ENCODE measurements around the gene ST7.
"Not testable (repeated sequence)": the region's sequence is repeated elsewhere in the genome, so short reads cannot be mapped to it uniquely, and the experiment has no call there.

ST7 gene

DNA sequence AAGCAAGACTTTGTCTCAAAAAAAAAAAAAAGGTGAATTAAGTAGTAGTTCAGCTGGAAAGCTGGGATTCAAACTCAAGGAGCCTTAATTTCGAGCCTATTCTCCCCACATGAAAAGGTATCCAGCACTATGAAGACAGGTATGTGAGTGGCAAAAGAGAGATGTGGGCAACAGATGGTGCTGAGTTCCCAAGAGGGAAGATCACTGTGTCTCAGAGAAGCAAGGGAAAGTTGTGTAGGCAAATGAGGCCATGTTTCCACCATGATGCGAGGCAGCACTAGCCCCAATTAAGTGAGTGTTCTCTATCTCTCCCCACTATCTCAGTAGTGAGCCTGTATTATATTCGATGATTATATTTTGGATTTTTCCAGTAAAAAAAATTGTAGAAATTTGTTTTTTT is 19.8 kb upstream of the ST7 start:
- no peak overlapping the region for H3K4me3 ChIP-seq (ENCODE audit: control insufficient read depth, low read depth, low read length)
- TF ChIP-seq, protein P1, sequence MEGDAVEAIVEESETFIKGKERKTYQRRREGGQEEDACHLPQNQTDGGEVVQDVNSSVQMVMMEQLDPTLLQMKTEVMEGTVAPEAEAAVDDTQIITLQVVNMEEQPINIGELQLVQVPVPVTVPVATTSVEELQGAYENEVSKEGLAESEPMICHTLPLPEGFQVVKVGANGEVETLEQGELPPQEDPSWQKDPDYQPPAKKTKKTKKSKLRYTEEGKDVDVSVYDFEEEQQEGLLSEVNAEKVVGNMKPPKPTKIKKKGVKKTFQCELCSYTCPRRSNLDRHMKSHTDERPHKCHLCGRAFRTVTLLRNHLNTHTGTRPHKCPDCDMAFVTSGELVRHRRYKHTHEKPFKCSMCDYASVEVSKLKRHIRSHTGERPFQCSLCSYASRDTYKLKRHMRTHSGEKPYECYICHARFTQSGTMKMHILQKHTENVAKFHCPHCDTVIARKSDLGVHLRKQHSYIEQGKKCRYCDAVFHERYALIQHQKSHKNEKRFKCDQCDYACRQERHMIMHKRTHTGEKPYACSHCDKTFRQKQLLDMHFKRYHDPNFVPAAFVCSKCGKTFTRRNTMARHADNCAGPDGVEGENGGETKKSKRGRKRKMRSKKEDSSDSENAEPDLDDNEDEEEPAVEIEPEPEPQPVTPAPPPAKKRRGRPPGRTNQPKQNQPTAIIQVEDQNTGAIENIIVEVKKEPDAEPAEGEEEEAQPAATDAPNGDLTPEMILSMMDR (conservative IDR thresholded peaks at IDR 0.05; ENCODE audit: control insufficient read depth, insufficient read depth, low read depth, low read length) = no peak
- no peak for DNase-seq (ENCODE audit: low read depth)

DNA sequence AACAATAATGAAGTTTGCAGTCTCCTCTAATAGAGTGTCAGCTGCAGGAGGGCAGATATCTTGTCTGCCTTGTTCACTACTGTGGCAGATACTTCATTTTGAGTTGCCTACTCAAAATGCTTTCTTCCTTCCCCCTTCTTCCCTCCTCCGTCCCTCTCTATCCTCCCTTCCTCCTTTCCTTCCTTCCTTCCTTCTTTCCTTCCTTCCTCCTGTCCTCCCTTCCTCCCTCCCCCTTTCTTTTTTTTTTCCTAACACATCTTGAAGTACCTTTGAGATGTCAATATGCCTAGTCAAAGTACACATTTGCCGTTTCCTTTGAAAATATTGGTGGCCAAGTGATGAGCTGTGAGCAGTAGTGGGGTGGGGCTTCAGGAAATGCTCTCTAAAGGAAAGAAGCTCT is 18.7 kb upstream of the ST7 start:
- no peak overlapping the region for H3K4me3 ChIP-seq (ENCODE audit: control insufficient read depth, low read depth, low read length)
- TF ChIP-seq, protein P1 (conservative IDR thresholded peaks at IDR 0.05; ENCODE audit: control insufficient read depth, insufficient read depth, low read depth, low read length) = no peak
- DNase-seq (ENCODE audit: low read depth) = no peak

DNA sequence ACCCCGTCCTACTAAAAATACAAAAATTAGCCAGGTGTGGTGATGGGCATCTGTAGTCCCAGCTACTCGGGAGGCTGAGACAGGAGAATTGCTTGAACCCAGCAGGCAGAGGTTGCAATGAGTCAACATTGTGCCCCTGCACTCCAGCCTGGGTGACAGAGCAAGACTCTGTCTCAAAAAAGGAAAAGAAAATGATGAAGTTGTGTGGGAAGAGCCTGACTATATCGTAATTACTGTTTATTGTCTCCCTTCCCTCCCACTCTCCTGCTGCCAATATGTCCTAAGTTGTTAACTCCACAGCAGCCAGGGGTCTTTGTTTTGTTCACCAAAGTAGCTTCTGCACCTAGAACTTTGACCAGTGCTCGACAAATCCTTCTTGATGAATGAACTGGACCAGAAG is 16.5 kb upstream of the ST7 start:
- not testable (repeated sequence) for DNase-seq (ENCODE audit: low read depth); H3K4me3 ChIP-seq (ENCODE audit: control insufficient read depth, low read depth, low read length)

DNA sequence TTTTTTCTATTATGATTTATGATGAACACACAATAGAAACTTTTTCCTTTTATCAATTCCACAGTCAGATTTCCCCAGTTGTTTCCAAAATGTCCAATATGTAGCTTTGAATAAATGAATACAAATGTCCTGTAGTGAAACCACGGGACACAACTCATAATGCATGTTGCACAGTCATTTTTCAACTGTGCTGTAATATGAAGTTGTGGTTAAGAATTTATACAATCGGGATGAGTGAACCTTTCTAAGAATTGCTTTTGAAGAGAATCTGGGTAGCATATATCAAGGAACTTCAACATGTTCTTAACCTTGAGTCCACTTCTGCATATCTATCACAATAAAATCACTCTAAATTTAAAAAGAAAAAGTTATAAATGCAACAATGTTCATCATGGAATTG is 14.6 kb upstream of the ST7 start:
- DNase-seq (ENCODE audit: low read depth) = no peak
- TF ChIP-seq, protein P1 (conservative IDR thresholded peaks at IDR 0.05; ENCODE audit: control insufficient read depth, insufficient read depth, low read depth, low read length) = no peak
- no peak overlapping the region for H3K4me3 ChIP-seq (ENCODE audit: control insufficient read depth, low read depth, low read length)

DNA sequence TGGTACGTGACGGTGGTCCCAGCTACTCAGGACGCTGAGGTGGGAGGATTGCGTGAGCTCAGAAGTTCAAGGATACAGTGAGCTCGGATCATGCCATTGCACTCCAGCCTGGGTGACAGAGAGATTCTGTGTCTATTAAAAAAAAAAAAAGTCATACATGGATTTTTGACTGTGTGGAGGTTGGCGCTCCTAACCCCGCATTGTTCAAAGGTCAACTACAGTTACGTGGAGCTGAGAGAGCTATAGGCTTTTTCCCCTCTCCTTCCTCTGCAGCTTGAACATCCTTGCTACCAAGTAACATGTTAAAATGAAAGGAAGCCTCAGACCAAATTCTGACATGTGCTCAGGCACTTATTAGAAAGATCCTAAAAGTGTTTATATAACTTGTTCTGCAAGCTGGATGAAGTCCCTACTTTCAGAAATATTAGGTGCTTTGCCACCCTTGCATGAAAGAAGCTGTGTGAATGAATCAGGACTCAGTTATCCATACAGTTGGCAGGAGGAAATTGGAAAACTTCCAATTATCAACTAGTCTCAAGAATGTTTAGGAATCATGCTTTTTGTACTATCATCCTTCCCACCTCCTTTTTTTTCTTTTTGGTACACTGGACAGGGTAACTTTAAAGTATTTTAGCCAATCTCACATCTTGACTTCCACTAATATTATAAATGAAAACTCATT is 12.5 kb upstream of the ST7 start:
- DNase-seq (ENCODE audit: low read depth) = no peak
- H3K4me3 ChIP-seq (ENCODE audit: control insufficient read depth, low read depth, low read length) = no peak overlapping the region
- TF ChIP-seq, protein P1 (conservative IDR thresholded peaks at IDR 0.05; ENCODE audit: control insufficient read depth, insufficient read depth, low read depth, low read length) = no peak

DNA sequence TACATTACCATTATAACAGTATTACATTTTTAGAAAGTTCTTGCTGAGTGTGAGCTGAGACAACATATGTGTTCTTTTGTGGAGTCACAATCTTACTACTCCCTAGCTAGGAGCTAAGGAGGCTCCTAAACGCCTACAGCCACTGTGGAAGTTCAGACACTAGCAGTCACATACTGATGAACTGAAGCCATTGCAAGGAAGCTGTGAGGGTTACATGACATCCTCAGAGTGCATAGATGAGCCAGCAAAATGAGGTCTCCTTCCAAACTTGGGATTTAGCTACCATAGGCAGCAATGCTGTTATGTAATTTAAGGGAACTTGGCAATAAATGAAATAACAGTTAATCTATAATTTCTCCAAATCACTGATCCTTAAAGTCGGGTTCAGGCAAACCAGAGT is 10.8 kb upstream of the ST7 start:
- TF ChIP-seq, protein P1 (conservative IDR thresholded peaks at IDR 0.05; ENCODE audit: control insufficient read depth, insufficient read depth, low read depth, low read length) = no peak
- no peak overlapping the region for H3K4me3 ChIP-seq (ENCODE audit: control insufficient read depth, low read depth, low read length)
- DNase-seq (ENCODE audit: low read depth) = no peak

DNA sequence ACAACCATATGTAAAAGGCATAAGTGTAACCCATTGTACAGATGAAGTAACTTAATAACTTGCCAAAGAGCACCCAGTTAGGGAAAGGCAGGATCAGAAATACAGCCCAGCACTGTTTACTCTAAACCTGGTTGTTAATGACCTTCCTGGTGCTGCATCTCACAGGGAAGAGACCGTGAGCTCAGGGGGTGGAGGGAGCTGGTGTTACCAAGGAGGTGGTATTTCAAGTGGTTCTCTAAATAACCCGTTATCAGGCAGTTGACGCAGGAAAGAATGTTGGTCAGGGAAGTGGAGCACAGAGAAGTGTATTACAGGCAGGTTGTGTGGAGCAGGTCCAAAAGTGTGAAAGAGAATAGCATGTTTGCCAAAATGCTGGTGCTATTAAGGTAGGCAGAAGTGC is 4.4 kb upstream of the ST7 start:
- TF ChIP-seq, protein P1 (conservative IDR thresholded peaks at IDR 0.05; ENCODE audit: control insufficient read depth, insufficient read depth, low read depth, low read length) = no peak
- no peak for DNase-seq (ENCODE audit: low read depth)
- no peak overlapping the region for H3K4me3 ChIP-seq (ENCODE audit: control insufficient read depth, low read depth, low read length)
